Testis (tissue), 2 donors: ENCODE results near the gene TM4SF18.

Experiments used
- CTCF ChIP-seq, 3 experiments: fragments of 450-650 bp in 2 of 3; fragments of 200-600 bp in 1 of 3; sonication (generic) in 1 of 3; IDR thresholded peaks; one replicate each; pipeline ENCODE4 v1.5.1; 2016 to 2019; ENCODE audit warnings: antibody characterized with exemption in 3 of 3, mild to moderate bottlenecking in 2 of 3, moderate library complexity in 1 of 3
- POLR2A ChIP-seq: fragments of 450-650 bp; IDR thresholded peaks from one replicate; pipeline ENCODE4 v1.6.1; 2017; ENCODE audit warnings: antibody characterized with exemption, mild to moderate bottlenecking, moderate library complexity

- TF ChIP-seq CTCF (IDR thresholded peaks at IDR 0.05) (no peak), POLR2A (no peak)
These were observed 29.6 kb upstream of the TM4SF18 start for GRCh38 chr3:149363053-149363452.
